ENCODE data around the gene TMEM200B. TPM values are rescaled to one million over a fixed set of nuclear protein-coding genes. Genes with fewer than 3 reads are reported as not detected.

Gene TMEM200B
- total and polyA plus RNA-seq, 2 experiments from 2014 or later = 4.9 to 8.7 TPM

- TF ChIP-seq ZNF462 (CRISPR knock-in tag; IDR thresholded peaks at IDR 0.05) (no peak), POLR2AphosphoS5 (IDR thresholded peaks at IDR 0.05; ENCODE audit: low read depth) (no peak), STAT1 (IDR thresholded peaks at IDR 0.05; ENCODE audit: unreplicated experiment) (no peak)
These were observed 39.5 kb downstream of the TMEM200B start (continued) for GRCh38 chr1:29084196-29084521.

DNA sequence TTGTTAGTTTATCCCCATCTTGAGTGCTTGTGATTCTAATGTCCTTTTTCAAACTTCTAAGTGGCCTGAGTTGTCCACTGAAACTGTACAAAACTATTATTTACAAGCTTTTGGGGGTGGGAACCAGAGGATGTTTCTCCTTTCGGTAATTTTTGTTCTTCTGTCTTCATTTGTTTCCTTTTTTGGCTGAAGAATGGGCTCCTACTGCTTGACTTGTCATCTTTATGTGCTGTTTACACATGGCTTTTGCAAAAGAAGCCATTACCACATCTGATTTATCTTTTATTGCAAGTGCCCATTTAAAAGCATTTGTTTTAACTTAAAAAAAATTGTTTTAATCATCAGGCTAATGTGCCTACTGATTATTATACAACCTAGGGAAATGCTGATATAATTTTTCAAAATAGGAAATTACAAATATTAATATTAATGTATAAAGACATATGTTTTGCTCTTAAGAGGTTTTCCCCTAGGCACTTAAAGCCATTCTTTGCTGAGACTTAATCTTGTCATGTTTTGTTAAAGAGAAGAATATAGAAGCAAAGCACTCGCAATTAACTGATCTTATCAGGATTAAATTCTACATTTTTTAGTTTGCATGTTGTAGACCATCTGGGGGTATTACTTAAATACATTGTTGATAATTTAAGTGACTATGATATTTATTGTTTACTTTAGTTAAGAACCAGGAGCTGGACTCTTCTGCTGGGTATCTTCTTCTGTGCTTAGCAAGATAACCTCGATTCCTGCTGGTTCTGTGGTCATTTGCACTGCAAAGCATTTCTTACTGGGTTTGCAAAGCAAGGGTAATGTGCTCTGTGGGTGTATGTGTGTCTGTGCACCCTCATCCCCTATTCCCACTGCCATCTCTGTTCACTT is 40.1 kb downstream of the TMEM200B start:
- Mint-ChIP-seq H3K9me3 (no peaks in the 10 kb centered on the region), H3K27me3 (ENCODE audit: insufficient read depth, low read depth, poor library complexity) (peaks cover 6% of the 10 kb centered on the region), H3K27ac (no peak overlapping the region), H3K4me3 (no peak overlapping the region), H3K36me3 (ENCODE audit: low read depth) (no peaks in the 10 kb centered on the region), H3K4me1 (peaks cover 14% of the 10 kb centered on the region)
- Histone ChIP-seq H3K79me2 (replicated peaks; ENCODE audit: insufficient read depth) (no peaks in the 10 kb centered on the region), H3K27ac (ENCODE audit: low read depth) (no peak overlapping the region), H3K4me2 (no peak overlapping the region), H3K9me2 (ENCODE audit: insufficient read depth) (no peaks in the 10 kb centered on the region), H3K4me3 (no peak overlapping the region), H3K36me3 (ENCODE audit: insufficient read depth) (no peaks in the 10 kb centered on the region), H3F3A (replicated peaks; ENCODE audit: low read depth) (no peaks in the 10 kb centered on the region), H3K27me3 (ENCODE audit: insufficient read depth) (no peaks in the 10 kb centered on the region), H3K4me1 (ENCODE audit: insufficient read depth) (no peaks in the 10 kb centered on the region), H4K20me1 (replicated peaks; ENCODE audit: insufficient read depth) (no peaks in the 10 kb centered on the region; the same call in 1 of the 2 replicates), H2AFZ (no peak overlapping the region)
- ATAC-seq (no peak), DNase-seq (ENCODE audit: low spot score) (no peak)
- TF ChIP-seq ZNF462 (CRISPR knock-in tag; IDR thresholded peaks at IDR 0.05) = no peak
- TF ChIP-seq CREB1 (CRISPR knock-in tag; IDR thresholded peaks at IDR 0.05; ENCODE audit: low read depth) = no peak
- TF ChIP-seq JUNB (IDR thresholded peaks at IDR 0.05; ENCODE audit: unreplicated experiment) = no peak
- no peak for TF ChIP-seq STAT1 (IDR thresholded peaks at IDR 0.05; ENCODE audit: unreplicated experiment)
- no peak for TF ChIP-seq ZNF331 (CRISPR knock-in tag; IDR thresholded peaks at IDR 0.05; ENCODE audit: low read depth)
- no peak for TF ChIP-seq NANOG (IDR thresholded peaks at IDR 0.05; ENCODE audit: borderline replicate concordance)

Data from GM23338 (cell line).